Measurements from ENCODE around the gene ATOH1. TPM values are rescaled to one million over a fixed set of nuclear protein-coding genes. Genes with fewer than 3 reads are reported as not detected.

ATOH1 gene
- total RNA-seq, 1 experiment from 2014 or later, result 0.61 TPM

GRCh38 chr4:93841803-93842345, 13.3 kb downstream of the ATOH1 start:
- H3K9me3 Mint-ChIP-seq, result no peaks in the 10 kb centered on the region
- CTCF ChIA-PET, result no interaction called here
- H3K36me3 Mint-ChIP-seq, result no peaks in the 10 kb centered on the region
- H3K4me3 Mint-ChIP-seq, result no peak overlapping the region
- no peak overlapping the region for H3K27ac Mint-ChIP-seq
- POLR2A ChIA-PET, result no interaction called here
- peaks cover 46% of the 10 kb centered on the region for H3K27me3 Mint-ChIP-seq (ENCODE audit: low read depth)
- TF ChIP-seq, protein P1, sequence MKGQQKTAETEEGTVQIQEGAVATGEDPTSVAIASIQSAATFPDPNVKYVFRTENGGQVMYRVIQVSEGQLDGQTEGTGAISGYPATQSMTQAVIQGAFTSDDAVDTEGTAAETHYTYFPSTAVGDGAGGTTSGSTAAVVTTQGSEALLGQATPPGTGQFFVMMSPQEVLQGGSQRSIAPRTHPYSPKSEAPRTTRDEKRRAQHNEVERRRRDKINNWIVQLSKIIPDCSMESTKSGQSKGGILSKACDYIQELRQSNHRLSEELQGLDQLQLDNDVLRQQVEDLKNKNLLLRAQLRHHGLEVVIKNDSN (CRISPR knock-in tag; IDR thresholded peaks at IDR 0.05), result no peak
- TF ChIP-seq NFE2L1 (CRISPR knock-in tag; IDR thresholded peaks at IDR 0.05), result no peak
- no peak for TF ChIP-seq ZNF232 (CRISPR knock-in tag; IDR thresholded peaks at IDR 0.05)
- TF ChIP-seq TEAD4 (CRISPR knock-in tag; IDR thresholded peaks at IDR 0.05), result no peak
- no peak for TF ChIP-seq ZNF396 (CRISPR knock-in tag; IDR thresholded peaks at IDR 0.05; ENCODE audit: borderline replicate concordance)
- no peak for TF ChIP-seq PRRX2 (CRISPR knock-in tag; IDR thresholded peaks at IDR 0.05)
- TF ChIP-seq IRF1 (CRISPR knock-in tag; IDR thresholded peaks at IDR 0.05), result no peak
- TF ChIP-seq ZNF317 (CRISPR knock-in tag; IDR thresholded peaks at IDR 0.05; ENCODE audit: borderline replicate concordance, low read depth), result no peak
- TF ChIP-seq RORB (CRISPR knock-in tag; IDR thresholded peaks at IDR 0.05), result no peak
- TF ChIP-seq ZNF423 (CRISPR knock-in tag; IDR thresholded peaks at IDR 0.05), result no peak
- no peak for TF ChIP-seq ATF6 (CRISPR knock-in tag; IDR thresholded peaks at IDR 0.05)
- no peak for TF ChIP-seq ZNF263 (CRISPR knock-in tag; IDR thresholded peaks at IDR 0.05; ENCODE audit: low read depth)
- TF ChIP-seq, protein P2, sequence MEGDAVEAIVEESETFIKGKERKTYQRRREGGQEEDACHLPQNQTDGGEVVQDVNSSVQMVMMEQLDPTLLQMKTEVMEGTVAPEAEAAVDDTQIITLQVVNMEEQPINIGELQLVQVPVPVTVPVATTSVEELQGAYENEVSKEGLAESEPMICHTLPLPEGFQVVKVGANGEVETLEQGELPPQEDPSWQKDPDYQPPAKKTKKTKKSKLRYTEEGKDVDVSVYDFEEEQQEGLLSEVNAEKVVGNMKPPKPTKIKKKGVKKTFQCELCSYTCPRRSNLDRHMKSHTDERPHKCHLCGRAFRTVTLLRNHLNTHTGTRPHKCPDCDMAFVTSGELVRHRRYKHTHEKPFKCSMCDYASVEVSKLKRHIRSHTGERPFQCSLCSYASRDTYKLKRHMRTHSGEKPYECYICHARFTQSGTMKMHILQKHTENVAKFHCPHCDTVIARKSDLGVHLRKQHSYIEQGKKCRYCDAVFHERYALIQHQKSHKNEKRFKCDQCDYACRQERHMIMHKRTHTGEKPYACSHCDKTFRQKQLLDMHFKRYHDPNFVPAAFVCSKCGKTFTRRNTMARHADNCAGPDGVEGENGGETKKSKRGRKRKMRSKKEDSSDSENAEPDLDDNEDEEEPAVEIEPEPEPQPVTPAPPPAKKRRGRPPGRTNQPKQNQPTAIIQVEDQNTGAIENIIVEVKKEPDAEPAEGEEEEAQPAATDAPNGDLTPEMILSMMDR (IDR thresholded peaks at IDR 0.05), result no peak
- TF ChIP-seq EMX1 (CRISPR knock-in tag; IDR thresholded peaks at IDR 0.05), result no peak
- TF ChIP-seq KAT7 (CRISPR knock-in tag; IDR thresholded peaks at IDR 0.05; ENCODE audit: borderline replicate concordance), result no peak
- TF ChIP-seq SP1 (CRISPR knock-in tag; conservative IDR thresholded peaks at IDR 0.05), result no peak
- TF ChIP-seq, protein P3, sequence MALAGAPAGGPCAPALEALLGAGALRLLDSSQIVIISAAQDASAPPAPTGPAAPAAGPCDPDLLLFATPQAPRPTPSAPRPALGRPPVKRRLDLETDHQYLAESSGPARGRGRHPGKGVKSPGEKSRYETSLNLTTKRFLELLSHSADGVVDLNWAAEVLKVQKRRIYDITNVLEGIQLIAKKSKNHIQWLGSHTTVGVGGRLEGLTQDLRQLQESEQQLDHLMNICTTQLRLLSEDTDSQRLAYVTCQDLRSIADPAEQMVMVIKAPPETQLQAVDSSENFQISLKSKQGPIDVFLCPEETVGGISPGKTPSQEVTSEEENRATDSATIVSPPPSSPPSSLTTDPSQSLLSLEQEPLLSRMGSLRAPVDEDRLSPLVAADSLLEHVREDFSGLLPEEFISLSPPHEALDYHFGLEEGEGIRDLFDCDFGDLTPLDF (CRISPR knock-in tag; IDR thresholded peaks at IDR 0.05), result no peak
- no peak for TF ChIP-seq TP53 (CRISPR knock-in tag; IDR thresholded peaks at IDR 0.05)
- no peak for TF ChIP-seq GTF2I (CRISPR knock-in tag; conservative IDR thresholded peaks at IDR 0.05)
- TF ChIP-seq ZNF219 (CRISPR knock-in tag; IDR thresholded peaks at IDR 0.05; ENCODE audit: borderline replicate concordance), result no peak
- DNase-seq (ENCODE audit: low spot score) (no peak), ATAC-seq (no peak)
- H3K4me1 Mint-ChIP-seq, result no peaks in the 10 kb centered on the region

DNA sequence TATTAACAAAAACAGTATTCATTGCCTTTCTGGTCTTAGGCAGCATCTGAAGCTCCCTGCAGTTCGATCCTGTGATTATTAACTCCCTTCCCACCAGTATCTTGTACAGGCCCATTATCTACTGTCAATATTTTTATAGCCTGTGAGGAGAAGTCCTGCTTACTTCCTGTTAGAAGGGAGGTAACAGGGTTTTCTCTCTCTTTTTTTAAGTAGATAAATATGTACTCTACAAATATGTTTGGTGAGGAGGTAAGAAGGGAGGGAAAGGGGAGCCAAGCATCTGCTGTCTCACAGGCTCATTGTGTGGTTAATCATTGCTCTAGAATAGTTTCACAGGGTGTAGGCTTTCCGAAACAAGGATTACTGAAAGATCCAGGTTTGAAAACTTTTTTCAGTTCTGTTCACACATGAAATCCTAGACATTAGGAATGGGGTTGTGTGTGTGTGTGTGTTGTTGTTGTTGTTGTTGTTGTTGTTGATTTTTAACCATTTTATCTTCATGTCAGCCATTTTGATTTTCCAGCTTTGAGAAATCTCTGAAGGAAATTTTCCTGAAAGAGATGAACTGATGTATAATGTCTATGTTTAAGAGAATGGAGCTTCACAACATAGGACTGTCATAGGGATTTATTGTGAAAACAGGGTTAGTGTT, 14.2 kb downstream of the ATOH1 start:
- H3K4me3 Mint-ChIP-seq, result no peak overlapping the region
- no peak overlapping the region for H3K27ac Mint-ChIP-seq
- no peaks in the 10 kb centered on the region for H3K36me3 Mint-ChIP-seq
- CTCF ChIA-PET, result no interaction called here
- no peaks in the 10 kb centered on the region for H3K9me3 Mint-ChIP-seq
- ATAC-seq (no peak), DNase-seq (ENCODE audit: low spot score) (no peak)
- H3K4me1 Mint-ChIP-seq, result no peaks in the 10 kb centered on the region
- H3K27me3 Mint-ChIP-seq (ENCODE audit: low read depth), result peaks cover 37% of the 10 kb centered on the region
- POLR2A ChIA-PET, result no interaction called here
- TF ChIP-seq ZNF138 (CRISPR knock-in tag; conservative IDR thresholded peaks at IDR 0.05) (no peak), FOXJ3 (CRISPR knock-in tag; IDR thresholded peaks at IDR 0.05; ENCODE audit: borderline replicate concordance) (no peak), TEAD1 (CRISPR knock-in tag; IDR thresholded peaks at IDR 0.05) (no peak), ESRRA (CRISPR knock-in tag; IDR thresholded peaks at IDR 0.05; ENCODE audit: borderline replicate concordance) (no peak), TEAD4 (CRISPR knock-in tag; IDR thresholded peaks at IDR 0.05) (no peak), GABPB1 (CRISPR knock-in tag; IDR thresholded peaks at IDR 0.05) (no peak), NR1H2 (CRISPR knock-in tag; IDR thresholded peaks at IDR 0.05) (no peak), NR2C2 (CRISPR knock-in tag; IDR thresholded peaks at IDR 0.05) (no peak), E2F4 (CRISPR knock-in tag; IDR thresholded peaks at IDR 0.05; ENCODE audit: borderline replicate concordance, low read depth) (no peak)
- TF ChIP-seq, protein P2 (IDR thresholded peaks at IDR 0.05), result no peak
